H1 (cell line): Measurements from ENCODE around the gene NUPR1. TPM values are rescaled to one million over a fixed set of nuclear protein-coding genes. Genes with fewer than 3 reads are reported as not detected.
"Not testable (repeated sequence)": the region's sequence is repeated elsewhere in the genome, so short reads cannot be mapped to it uniquely, and the experiment has no call there.

Experiments used
- CTCF ChIA-PET: fragments of 300-600 bp; sonication (Branson Sonifier 250); formaldehyde crosslinking; loops from one replicate; lab custom pipeline; 2021; ENCODE audit not compliant: partially characterized antibody; lab: Charles Lee
- POLR2A ChIA-PET: fragments of 300-600 bp; sonication (Branson Sonifier 250); formaldehyde crosslinking; loops from one replicate; lab custom pipeline; 2021; ENCODE audit warnings: inconsistent platforms; ENCODE audit not compliant: partially characterized antibody; lab: Charles Lee
- DNase-seq, 2 experiments: peaks; one replicate each; pipeline versions ENCODE4 v3.0.0 to v3.0.0-alpha.2; 2010 to 2022; ENCODE audit warnings: low spot score in 2 of 2, low read depth in 1 of 2, mixed read lengths in 1 of 2
- FAIRE-seq: peaks from 2 replicates; lab custom pipeline; 2011; peaks lifted over from hg19 to GRCh38; lab: Jason Lieb, UNC
- H2AFZ ChIP-seq: 2 replicates; pipeline ENCODE4 v1.8.1; 2012; ENCODE audit warnings: low read length, inconsistent platforms
- H2AK5ac ChIP-seq: 2 replicates; pipeline ENCODE4 v1.6.1; 2013; ENCODE audit warnings: low read depth, low read length
- H2BK120ac ChIP-seq: replicated peaks from 2 replicates; pipeline ENCODE3; 2013; ENCODE audit warnings: low read depth, low read length, inconsistent platforms
- H2BK12ac ChIP-seq: 2 replicates; pipeline ENCODE4 v1.6.1; 2013; ENCODE audit warnings: low read depth, low read length
- H2BK15ac ChIP-seq: 2 replicates; pipeline ENCODE4 v1.6.1; 2013; ENCODE audit warnings: low read length
- H2BK20ac ChIP-seq: 2 replicates; pipeline ENCODE4 v1.6.1; 2013; ENCODE audit warnings: low read length
- H2BK5ac ChIP-seq: 2 replicates; pipeline ENCODE4 v1.6.1; 2013; ENCODE audit warnings: low read depth, low read length
- H3K14ac ChIP-seq: 2 replicates; pipeline ENCODE4 v1.6.1; 2013; ENCODE audit warnings: inconsistent platforms; ENCODE audit not compliant: insufficient read length
- H3K18ac ChIP-seq: 2 replicates; pipeline ENCODE4 v1.6.1; 2013; ENCODE audit warnings: low read length; ENCODE audit errors: extremely low read depth
- H3K23ac ChIP-seq: 2 replicates; pipeline ENCODE4 v1.6.1; 2013; ENCODE audit warnings: inconsistent platforms; ENCODE audit not compliant: insufficient read length
- H3K23me2 ChIP-seq: 2 replicates; pipeline ENCODE4 v1.6.1; 2013; ENCODE audit warnings: low read depth, low read length
- H3K27ac ChIP-seq: 2 replicates; pipeline ENCODE4 v1.6.1; 2011; ENCODE audit warnings: low read depth, low read length, inconsistent platforms
- H3K27me3 ChIP-seq, 4 experiments: replicated peaks in 1 of 4; 1 replicate in 1 of 4; 2 replicates in 3 of 4; pipeline versions ENCODE4 v1.6.1 to v1.8.1; 2011 to 2013; ENCODE audit warnings: low read length in 3 of 4, mild to moderate bottlenecking in 3 of 4, inconsistent platforms in 2 of 4, mixed read lengths in 2 of 4, moderate library complexity in 1 of 4; ENCODE audit not compliant: control insufficient read depth in 3 of 4, insufficient read depth in 3 of 4; ENCODE audit errors: extremely low read depth in 1 of 4
- H3K36me3 ChIP-seq, 4 experiments: 2 replicates each; pipeline versions ENCODE4 v1.6.1 to v1.8.1; 2011 to 2013; ENCODE audit warnings: mild to moderate bottlenecking in 4 of 4, low read length in 3 of 4, moderate library complexity in 2 of 4, control low read depth in 1 of 4, inconsistent platforms in 1 of 4; ENCODE audit not compliant: insufficient read depth in 4 of 4, control insufficient read depth in 2 of 4
- H3K4ac ChIP-seq: replicated peaks from 2 replicates; pipeline ENCODE3; 2013; ENCODE audit warnings: low read length, low read depth, mixed read lengths, inconsistent platforms; ENCODE audit not compliant: insufficient read length
- H3K4me1 ChIP-seq, 4 experiments: replicated peaks in 1 of 4; 1 replicate in 1 of 4; 2 replicates in 3 of 4; pipeline versions ENCODE4 v1.6.1 to v1.8.1; 2011 to 2013; ENCODE audit warnings: low read length in 3 of 4, inconsistent platforms in 2 of 4, mixed read lengths in 1 of 4; ENCODE audit not compliant: insufficient read depth in 4 of 4, control insufficient read depth in 3 of 4
- H3K4me2 ChIP-seq, 2 experiments: 2 replicates each; pipeline versions ENCODE4 v1.6.1 to v1.8.1; 2011 to 2013; ENCODE audit warnings: low read depth in 2 of 2, low read length in 2 of 2, control low read depth in 1 of 2, inconsistent platforms in 1 of 2, mild to moderate bottlenecking in 1 of 2; ENCODE audit not compliant: insufficient read depth in 1 of 2
- H3K4me3 ChIP-seq, 4 experiments: fragments of 200-600, 300-600 bp in 1 of 4; sonication (generic), shearing (Covaris generic), sonication (Bioruptor Twin) in 1 of 4; 2 replicates each; pipeline versions ENCODE4 v1.5.1 to v1.8.1; 2011 to 2016; ENCODE audit warnings: low read length in 4 of 4, low read depth in 3 of 4, control low read depth in 2 of 4, inconsistent platforms in 2 of 4, mild to moderate bottlenecking in 2 of 4, mixed read lengths in 1 of 4, moderate library complexity in 1 of 4; ENCODE audit not compliant: insufficient read depth in 2 of 4; ENCODE audit errors: extremely low read depth in 1 of 4
- H3K56ac ChIP-seq: replicated peaks from 2 replicates; pipeline ENCODE3; 2013; ENCODE audit warnings: low read depth, mild to moderate bottlenecking, mixed read lengths, low read length, inconsistent platforms; ENCODE audit not compliant: insufficient read length
- H3K79me1 ChIP-seq: 2 replicates; pipeline ENCODE4 v1.6.1; 2013; ENCODE audit warnings: low read depth, low read length, control low read depth
- H3K79me2 ChIP-seq, 2 experiments: 2 replicates each; pipeline versions ENCODE4 v1.6.1 to v1.8.1; 2012 to 2013; ENCODE audit warnings: low read length in 2 of 2, mild to moderate bottlenecking in 2 of 2, inconsistent platforms in 1 of 2; ENCODE audit not compliant: insufficient read depth in 2 of 2, control insufficient read depth in 1 of 2
- H3K9ac ChIP-seq, 4 experiments: replicated peaks in 1 of 4; 1 replicate in 1 of 4; 2 replicates in 3 of 4; pipeline versions ENCODE4 v1.6.1 to v1.8.1; 2011 to 2013; ENCODE audit warnings: low read depth in 3 of 4, low read length in 3 of 4, control low read depth in 2 of 4, mild to moderate bottlenecking in 2 of 4, moderate library complexity in 2 of 4, inconsistent platforms in 1 of 4; ENCODE audit errors: extremely low read depth in 1 of 4
- H3K9me3 ChIP-seq, 2 experiments: 2 replicates each; pipeline versions ENCODE4 v1.6.1 to v1.8.1; 2012 to 2013; ENCODE audit warnings: mild to moderate bottlenecking in 2 of 2, moderate library complexity in 2 of 2, control low read depth in 1 of 2, inconsistent platforms in 1 of 2, low read depth in 1 of 2, low read length in 1 of 2, mixed read lengths in 1 of 2; ENCODE audit not compliant: insufficient read depth in 2 of 2
- H4K20me1 ChIP-seq, 2 experiments: replicated peaks in 1 of 2; 2 replicates each; pipeline versions ENCODE3 to v1.8.1; 2011 to 2013; ENCODE audit warnings: inconsistent platforms in 2 of 2, low read length in 2 of 2, mild to moderate bottlenecking in 1 of 2; ENCODE audit not compliant: insufficient read depth in 2 of 2, control insufficient read depth in 1 of 2
- H4K5ac ChIP-seq: 2 replicates; pipeline ENCODE4 v1.6.1; 2013; ENCODE audit warnings: low read length, low read depth, mixed read lengths, inconsistent platforms; ENCODE audit not compliant: insufficient read length
- H4K8ac ChIP-seq: 2 replicates; pipeline ENCODE4 v1.8.0; 2013; ENCODE audit warnings: mild to moderate bottlenecking, moderate library complexity, low read length, inconsistent platforms; ENCODE audit not compliant: insufficient read depth; ENCODE audit errors: extremely low read depth
- H4K91ac ChIP-seq: replicated peaks from 2 replicates; pipeline ENCODE3; 2013; ENCODE audit warnings: low read length, mixed read lengths, inconsistent platforms; ENCODE audit not compliant: insufficient read length
- WGBS, 2 experiments: shearing (Covaris generic) in 1 of 2; methylation state at CpG; one replicate each; pipeline versions ENCODE4 v1.1.6 to v1.1.7; 2013 to 2015; ENCODE audit warnings: low lambda C conversion rate in 2 of 2, mixed read lengths in 2 of 2, inconsistent platforms in 1 of 2, low coverage in 1 of 2, missing lambda C conversion rate in 1 of 2; ENCODE audit not compliant: insufficient replicate concordance in 2 of 2, insufficient coverage in 1 of 2, insufficient read length in 1 of 2; ENCODE audit errors: extremely low coverage in 1 of 2, missing lambda C conversion rate in 1 of 2; 5-methylcytosine and 5-hydroxymethylcytosine counted together
- polyA plus RNA-seq, 7 experiments: library from polyadenylated mRNA; depleted of rRNA in 3 of 7; stranded (reverse) in 5 of 7; unstranded in 2 of 7; fragments of >200 nt in 5 of 7; fragments of 200-250 nt in 2 of 7; gene quantifications; 1 replicate in 5 of 7; 2 replicates in 1 of 7; 4 replicates in 1 of 7; pipeline versions ENCODE4 v1.2.1 to v1.2.3, GENCODE V29; 2011 to 2013; ENCODE audit warnings: missing spikeins in 2 of 7, mixed read lengths in 2 of 7
- total RNA-seq: library from RNA; stranded (reverse); fragmentation: NEBNext Ultra II Directional; extraction: Animal tissue kit (Norgen Biotek cat#: 25700); gene quantifications from 2 replicates; pipeline ENCODE4 v1.2.1, GENCODE V29; 2021

Gene NUPR1
- total and polyA plus RNA-seq, 2 of the 8 experiments (the other 6 are each of a cell fraction or from before 2014, with no cell fraction given) = 0.17 to 0.20 TPM

DNA sequence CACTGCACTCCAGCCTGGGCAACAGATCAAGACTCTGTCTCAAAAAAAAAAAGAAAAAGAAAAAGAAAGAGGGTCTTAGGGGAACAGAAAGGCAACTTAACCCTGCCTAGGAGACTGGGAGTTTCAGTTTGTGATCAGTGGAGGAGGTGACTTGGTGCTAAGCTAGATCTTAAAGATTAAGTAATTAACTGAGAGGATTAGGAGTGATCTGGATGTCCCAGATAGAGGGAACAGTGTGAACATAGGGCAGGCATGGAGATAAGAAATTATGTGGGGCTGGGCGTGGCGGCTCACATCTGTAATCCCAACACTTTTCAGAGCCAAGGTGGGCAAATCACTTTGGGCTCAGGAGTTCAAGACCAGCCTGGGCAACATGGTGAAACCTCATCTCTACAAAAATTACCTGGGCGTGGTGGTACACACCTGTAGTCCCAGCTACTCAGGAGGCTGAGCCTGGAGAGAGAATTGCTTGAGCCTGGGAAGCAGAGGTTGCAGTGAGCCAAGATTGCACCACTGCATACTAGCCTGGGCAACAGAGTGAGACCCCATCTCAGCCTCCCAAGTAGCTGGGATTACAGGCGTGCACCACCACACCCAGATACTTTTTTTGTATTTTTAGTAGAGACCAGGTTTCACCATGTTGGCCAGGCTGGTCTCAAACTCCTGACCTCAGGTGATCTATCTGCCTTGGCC, 27.6 kb upstream of the NUPR1 start:
- POLR2A ChIA-PET, H3K4ac ChIP-seq, H3K27ac ChIP-seq, H2BK12ac ChIP-seq, H3K27me3 ChIP-seq, H3K4me3 ChIP-seq, H3K56ac ChIP-seq, H4K5ac ChIP-seq, H3K23ac ChIP-seq, H2BK20ac ChIP-seq, H3K4me1 ChIP-seq, H3K79me1 ChIP-seq, FAIRE-seq, H4K20me1 ChIP-seq, H3K18ac ChIP-seq, H2BK5ac ChIP-seq, H4K91ac ChIP-seq, H3K9me3 ChIP-seq, H3K4me2 ChIP-seq, H4K8ac ChIP-seq, H3K9ac ChIP-seq, H3K36me3 ChIP-seq, H3K23me2 ChIP-seq, H2BK15ac ChIP-seq, H2BK120ac ChIP-seq, H3K14ac ChIP-seq, H2AFZ ChIP-seq, DNase-seq, H3K79me2 ChIP-seq, H2AK5ac ChIP-seq: not testable (repeated sequence)
- 91% methylated on average over 4 of the region's 4 CpGs; no CpG with 5 or more reads in 1 of the 2 experiments for WGBS, 2 experiments
- CTCF ChIA-PET = interaction anchor here (0.6 kb wide), 1 partner anchor 24 kb away, joined by 3 read pairs; no protein-coding TSS in a partner anchor
